HG03095 (cell line): ENCODE results near the gene MAGI1.
"Not testable (repeated sequence)": the region's sequence is repeated elsewhere in the genome, so short reads cannot be mapped to it uniquely, and the experiment has no call there.

ENCODE experiments used
- ATAC-seq: cut with Tn5 transposase; IDR thresholded peaks from one replicate; pipeline ENCODE4 v1.9.1; 2021; ENCODE audit warnings: moderate library complexity; ENCODE audit not compliant: unreplicated experiment

MAGI1 gene

GRCh38 chr3:65729555-65729954 is 309.2 kb downstream of the MAGI1 start:
- no peak for ATAC-seq

GRCh38 chr3:65728138-65728537 is 310.6 kb downstream of the MAGI1 start:
- ATAC-seq, result no peak

GRCh38 chr3:65723985-65724384 is 314.7 kb downstream of the MAGI1 start:
- no peak for ATAC-seq

GRCh38 chr3:65723011-65723410 is 315.7 kb downstream of the MAGI1 start:
- no peak for ATAC-seq

- ATAC-seq, result no peak
Measured at GRCh38 chr3:65720989-65721737, 317.6 kb downstream of the MAGI1 start.

- not testable (repeated sequence) for ATAC-seq
Measured at GRCh38 chr3:65719639-65720038, 319.1 kb downstream of the MAGI1 start.

GRCh38 chr3:65717676-65718346 is 320.9 kb downstream of the MAGI1 start:
- no peak for ATAC-seq

GRCh38 chr3:65716071-65716751 is 322.5 kb downstream of the MAGI1 start:
- ATAC-seq, result no peak

GRCh38 chr3:65714134-65714533 is 324.6 kb downstream of the MAGI1 start:
- no peak for ATAC-seq

GRCh38 chr3:65713016-65713415 is 325.7 kb downstream of the MAGI1 start:
- no peak for ATAC-seq

GRCh38 chr3:65712140-65712539 is 326.6 kb downstream of the MAGI1 start:
- no peak for ATAC-seq

- no peak for ATAC-seq
Measured at GRCh38 chr3:65706776-65707568, 331.7 kb downstream of the MAGI1 start.

- ATAC-seq, result no peak
Measured at GRCh38 chr3:65706301-65706700, 332.4 kb downstream of the MAGI1 start.

GRCh38 chr3:65703820-65704219 is 334.9 kb downstream of the MAGI1 start:
- no peak for ATAC-seq

- ATAC-seq, result no peak
Measured at GRCh38 chr3:65703026-65703425, 335.7 kb downstream of the MAGI1 start.

- no peak for ATAC-seq
Measured at GRCh38 chr3:65702202-65702601, 336.5 kb downstream of the MAGI1 start.

- ATAC-seq, result no peak
Measured at GRCh38 chr3:65701516-65701915, 337.2 kb downstream of the MAGI1 start.

- ATAC-seq, result no peak
Measured at GRCh38 chr3:65689436-65689835, 349.3 kb downstream of the MAGI1 start.

GRCh38 chr3:65687741-65688140 is 351.0 kb downstream of the MAGI1 start:
- no peak for ATAC-seq

- no peak for ATAC-seq
Measured at GRCh38 chr3:65685621-65686235, 353.0 kb downstream of the MAGI1 start.

GRCh38 chr3:65678516-65678915 is 360.2 kb downstream of the MAGI1 start:
- no peak for ATAC-seq
